HepG2 (cell line): ENCODE results near the gene SYNE1. TPM values are rescaled to one million over a fixed set of nuclear protein-coding genes. Genes with fewer than 3 reads are reported as not detected.

Source experiments
- ATAC-seq: fragments of 200-7000 bp; cut with Tn5 transposase; 3 replicates; pipeline ENCODE4 v1.9.1; 2020; ENCODE audit warnings: mild to moderate bottlenecking, moderate library complexity
- BruUV-seq: library from RNA; stranded (reverse); fragments of 400-500 nt; replicated peaks from 2 replicates; lab custom pipeline; 2021; lab: Mats Ljungman, UMichigan
- CTCF ChIA-PET: fragments of 300-600 bp; formaldehyde crosslinking; extraction: SDS; loops from one replicate; lab custom pipeline; 2021; ENCODE audit warnings: low total read pairs, inconsistent platforms, low intra/inter-chr PET ratio; lab: Yijun Ruan, JAX
- POLR2A ChIA-PET: fragments of 350-600 bp; sonication (Branson Sonifier 250); formaldehyde crosslinking; loops from one replicate; lab custom pipeline; 2020; ENCODE audit warnings: antibody characterized with exemption, inconsistent platforms; lab: Yijun Ruan, JAX
- DNase-seq: peaks from one replicate; pipeline ENCODE4 v3.0.0-alpha.2; 2015; ENCODE audit warnings: low spot score
- FAIRE-seq: peaks from 3 replicates; lab custom pipeline; 2011; peaks lifted over from hg19 to GRCh38; lab: Jason Lieb, UNC
- H2AFZ ChIP-seq: one replicate; pipeline ENCODE4 v1.6.1; 2011; ENCODE audit warnings: low read length, inconsistent platforms
- H3K27ac ChIP-seq: fragments of 300-600 bp; 3 replicates; pipeline ENCODE4 v1.8.0; 2011; ENCODE audit warnings: mixed run types, mild to moderate bottlenecking, mixed read lengths, low read length, inconsistent platforms; ENCODE audit not compliant: insufficient read depth; ENCODE audit errors: extremely low read length
- H3K27me3 ChIP-seq, 2 experiments: fragments of 200-600 bp in 1 of 2; 2 replicates in 1 of 2; 3 replicates in 1 of 2; pipeline versions ENCODE4 v1.6.0 to v1.8.0; 2011; ENCODE audit warnings: low read length in 2 of 2, mild to moderate bottlenecking in 2 of 2, moderate library complexity in 2 of 2, inconsistent platforms in 1 of 2; ENCODE audit not compliant: insufficient read depth in 2 of 2, control insufficient read depth in 1 of 2
- H3K36me3 ChIP-seq, 2 experiments: fragments of 200-600 bp in 1 of 2; replicated peaks in 1 of 2; 2 replicates in 1 of 2; 3 replicates in 1 of 2; pipeline versions ENCODE4 v1.5.1 to v1.8.0; 2011; ENCODE audit warnings: low read length in 2 of 2, inconsistent platforms in 1 of 2; ENCODE audit not compliant: insufficient read depth in 2 of 2, control insufficient read depth in 1 of 2
- H3K4me1 ChIP-seq: 2 replicates; pipeline ENCODE4 v1.5.1; 2012; ENCODE audit warnings: low read length, inconsistent platforms; ENCODE audit not compliant: insufficient read depth
- H3K4me2 ChIP-seq: 2 replicates; pipeline ENCODE4 v1.6.0; 2011; ENCODE audit warnings: low read depth, low read length, inconsistent platforms
- H3K4me3 ChIP-seq, 3 experiments: fragments of 200-600 bp in 1 of 3; sonication (generic), shearing (Covaris generic) in 1 of 3; replicated peaks in 1 of 3; 2 replicates each; pipeline ENCODE4 v1.5.1; 2011 to 2016; ENCODE audit warnings: low read length in 3 of 3, inconsistent platforms in 2 of 3, low read depth in 2 of 3, mild to moderate bottlenecking in 2 of 3, control low read depth in 1 of 3, mixed read lengths in 1 of 3; ENCODE audit not compliant: insufficient read depth in 1 of 3
- H3K79me2 ChIP-seq: one replicate; pipeline ENCODE4 v1.6.1; 2011; ENCODE audit warnings: low read length, inconsistent platforms; ENCODE audit not compliant: insufficient read depth
- H3K9ac ChIP-seq: 2 replicates; pipeline ENCODE4 v1.6.0; 2011; ENCODE audit warnings: mild to moderate bottlenecking, low read depth, low read length, inconsistent platforms; ENCODE audit not compliant: insufficient read depth
- H3K9me3 ChIP-seq: 2 replicates; pipeline ENCODE4 v1.5.1; 2012; ENCODE audit warnings: mild to moderate bottlenecking, low read length
- H4K20me1 ChIP-seq: 2 replicates; pipeline ENCODE4 v1.6.0; 2011; ENCODE audit warnings: inconsistent platforms, mild to moderate bottlenecking, low read length, moderate library complexity; ENCODE audit not compliant: insufficient read depth
- DPF2 ChIP-seq: sonication (generic); formaldehyde crosslinking; IDR thresholded peaks from 2 replicates; pipeline ENCODE4 v1.4.0; 2020; ENCODE audit warnings: mild to moderate bottlenecking, low read depth, missing genetic modification reagents, borderline replicate concordance
- MTF2 ChIP-seq: sonication (generic); formaldehyde crosslinking; IDR thresholded peaks from 2 replicates; pipeline ENCODE4 v1.5.0; 2020; ENCODE audit warnings: missing genetic modification reagents, borderline replicate concordance
- TEAD3 ChIP-seq: optimal IDR thresholded peaks from 2 replicates; pipeline ENCODE3; 2016; ENCODE audit warnings: borderline replicate concordance
- ZNF101 ChIP-seq: sonication (generic); formaldehyde crosslinking; IDR thresholded peaks from 2 replicates; pipeline ENCODE4 v1.4.0; 2020; ENCODE audit warnings: mild to moderate bottlenecking, low read depth, missing genetic modification reagents, borderline replicate concordance
- ZNF180 ChIP-seq: sonication (generic); formaldehyde crosslinking; IDR thresholded peaks from 2 replicates; pipeline ENCODE4 v1.4.0; 2020; ENCODE audit warnings: low read depth, missing genetic modification reagents, borderline replicate concordance
- ZNF230 ChIP-seq: sonication (generic); formaldehyde crosslinking; IDR thresholded peaks from 2 replicates; pipeline ENCODE4 v1.4.0; 2020; ENCODE audit warnings: mild to moderate bottlenecking, missing genetic modification reagents
- ZNF253 ChIP-seq: sonication (generic); formaldehyde crosslinking; IDR thresholded peaks from 2 replicates; pipeline ENCODE4 v1.8.0; 2022; ENCODE audit warnings: mild to moderate bottlenecking, missing genetic modification reagents, borderline replicate concordance
- WGBS: methylation state at CpG from one replicate; pipeline ENCODE4 v1.1.6; 2017; ENCODE audit warnings: low lambda C conversion rate; 5-methylcytosine and 5-hydroxymethylcytosine counted together
- in situ Hi-C: cut with HindIII; loops from 2 replicates; pipeline ENCODE4 v1.10.0; 2017; ENCODE audit warnings: low pct_unique_long_range_greater_than_20kb; ENCODE audit not compliant: extremely low pct_ligation_motif_present
- intact Hi-C: fragments of 100-400 bp; cut with micrococcal nuclease; formaldehyde crosslinking; loops from one replicate; pipeline ENCODE4 v1.10.0; 2022; ENCODE audit not compliant: unreplicated experiment
- polyA plus RNA-seq, 8 experiments: library from polyadenylated mRNA; depleted of rRNA in 3 of 8; stranded (reverse) in 7 of 8; unstranded in 1 of 8; fragments of >200 nt; fragmentation: Illumina TruSeq in 4 of 8; extraction: Trizol in 4 of 8; gene quantifications; 2 replicates each; pipeline versions ENCODE4 v1.2.1 to v1.2.3, GENCODE V29; 2011 to 2016; ENCODE audit warnings: low read depth in 4 of 8, missing spikeins in 1 of 8, mixed read lengths in 1 of 8; ENCODE audit not compliant: insufficient read depth in 1 of 8
- total RNA-seq, 5 experiments: library from RNA; depleted of rRNA; stranded (reverse); fragments of >200 nt; fragmentation: Illumina TruSeq; extraction: Trizol; gene quantifications; 2 replicates each; pipeline ENCODE4 v1.2.3, GENCODE V29; 2016; ENCODE audit warnings: low read depth in 1 of 5
- TF ChIP-seq, protein P1 (sequence below): IDR thresholded peaks from 2 replicates; pipeline ENCODE4 v1.6.1; 2016; ENCODE audit warnings: missing compliant biosample characterization, missing genetic modification reagents, borderline replicate concordance
- TF ChIP-seq, protein P2 (sequence below): sonication (generic); formaldehyde crosslinking; conservative IDR thresholded peaks from 2 replicates; pipeline ENCODE4 v1.4.0; 2020; ENCODE audit warnings: mild to moderate bottlenecking, missing genetic modification reagents, moderate library complexity
- TF ChIP-seq, protein P3 (sequence below): sonication (generic); formaldehyde crosslinking; IDR thresholded peaks from 2 replicates; pipeline ENCODE4 v1.4.0; 2020; ENCODE audit warnings: missing genetic modification reagents, low read depth, mild to moderate bottlenecking, borderline replicate concordance

The SYNE1 gene
- total and polyA plus RNA-seq, 2 of the 13 experiments (the other 11 are each of a cell fraction or from before 2014, with no cell fraction given): 5.5 to 15.9 TPM

DNA sequence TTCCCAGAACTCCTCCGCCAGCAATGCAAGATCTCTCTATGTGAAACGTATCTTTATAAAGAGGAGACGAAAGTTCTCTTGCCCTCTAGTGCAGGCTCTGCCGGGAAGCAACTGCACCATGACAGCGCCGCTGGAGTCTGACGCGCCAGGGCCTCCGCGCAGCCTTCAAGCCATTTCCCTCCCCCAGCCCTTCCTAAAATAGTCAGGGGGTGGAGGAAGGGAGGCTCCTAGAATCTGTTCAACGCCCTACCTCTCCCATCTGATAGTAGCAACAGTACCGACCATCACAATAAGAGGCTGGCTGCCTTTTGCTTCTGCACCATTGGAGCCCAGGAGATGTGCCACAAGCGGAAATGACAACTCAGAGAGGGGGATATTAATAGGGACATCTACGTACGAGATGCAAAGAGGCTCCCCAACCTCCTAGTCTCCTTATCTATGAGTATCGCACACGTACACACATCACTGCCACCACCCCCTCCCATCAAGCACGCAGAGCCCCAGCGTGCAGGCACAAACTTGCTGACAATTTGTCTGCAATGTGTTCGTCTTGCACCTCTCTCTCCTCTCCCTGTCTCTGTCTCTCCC is 1.0 kb downstream of the SYNE1 start:
- no peaks in the 10 kb centered on the region for H4K20me1 ChIP-seq
- no peak overlapping the region for H3K9ac ChIP-seq
- FAIRE-seq: no peak
- peaks cover 9 to 39% of the 10 kb centered on the region in 2 experiments for H3K27me3 ChIP-seq
- CTCF ChIA-PET: no interaction called here
- 0 out of 2 replicates have a peak, but pooled peaks have one; percentile 41 for TF ChIP-seq MTF2
- TF ChIP-seq, protein P1, sequence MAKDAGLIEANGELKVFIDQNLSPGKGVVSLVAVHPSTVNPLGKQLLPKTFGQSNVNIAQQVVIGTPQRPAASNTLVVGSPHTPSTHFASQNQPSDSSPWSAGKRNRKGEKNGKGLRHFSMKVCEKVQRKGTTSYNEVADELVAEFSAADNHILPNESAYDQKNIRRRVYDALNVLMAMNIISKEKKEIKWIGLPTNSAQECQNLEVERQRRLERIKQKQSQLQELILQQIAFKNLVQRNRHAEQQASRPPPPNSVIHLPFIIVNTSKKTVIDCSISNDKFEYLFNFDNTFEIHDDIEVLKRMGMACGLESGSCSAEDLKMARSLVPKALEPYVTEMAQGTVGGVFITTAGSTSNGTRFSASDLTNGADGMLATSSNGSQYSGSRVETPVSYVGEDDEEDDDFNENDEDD (CRISPR knock-in tag): no peak
- in situ Hi-C loops (no loop called here), intact Hi-C loops (no loop called here)
- peak; percentile 33; the same call in 2 of the 3 replicates for ATAC-seq
- POLR2A ChIA-PET: no interaction called here
- H3K4me2 ChIP-seq: peak overlapping the region; percentile 39
- whole genome bisulfite sequencing: 24% methylated on average over 16 of the region's 20 CpGs
- BruUV-seq: no TSS peak
- H3K36me3 ChIP-seq: no peaks in the 10 kb centered on the region
- H3K4me1 ChIP-seq: no peaks in the 10 kb centered on the region
- no peak for DNase-seq
- no peak overlapping the region for H3K27ac ChIP-seq
- peak overlapping the region in 1 of 3 experiments; percentile 31; a peak in 1 of 6 replicates for H3K4me3 ChIP-seq
- H2AFZ ChIP-seq: no peak overlapping the region
- no peaks in the 10 kb centered on the region for H3K9me3 ChIP-seq
- H3K79me2 ChIP-seq: no peaks in the 10 kb centered on the region

DNA sequence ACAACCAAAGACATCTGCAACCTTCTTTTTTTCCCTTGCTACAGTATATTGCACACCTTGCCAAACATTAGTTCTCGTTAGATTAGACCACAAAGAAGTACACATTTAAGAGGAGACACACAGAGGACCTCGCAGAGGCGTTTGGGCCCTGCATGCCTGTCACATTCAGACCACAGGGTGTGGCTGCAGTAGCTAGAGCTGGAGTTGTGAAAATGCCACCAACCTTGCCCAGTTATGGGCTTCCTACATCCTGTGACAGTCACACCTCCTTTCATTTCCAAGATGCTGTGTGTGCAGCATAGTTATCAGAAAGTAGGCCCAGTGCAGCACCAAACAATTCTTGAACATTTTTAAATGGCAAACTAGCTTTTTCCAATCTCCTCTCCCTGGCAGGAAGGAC is 2.4 kb downstream of the SYNE1 start:
- CTCF ChIA-PET: no interaction called here
- H3K9me3 ChIP-seq: no peaks in the 10 kb centered on the region
- ATAC-seq (no peak), DNase-seq (no peak), FAIRE-seq (no peak)
- no peak overlapping the region for H3K27ac ChIP-seq
- WGBS: 0% methylated on average over 3 of the region's 3 CpGs
- no peak overlapping the region for H3K9ac ChIP-seq
- no peaks in the 10 kb centered on the region for H3K79me2 ChIP-seq
- no peak overlapping the region for H3K4me3 ChIP-seq
- BruUV-seq: no TSS peak
- POLR2A ChIA-PET: no interaction called here
- H3K4me1 ChIP-seq: no peaks in the 10 kb centered on the region
- no peak overlapping the region for H3K4me2 ChIP-seq
- intact Hi-C loops (no loop called here), in situ Hi-C loops (no loop called here)
- no peaks in the 10 kb centered on the region for H4K20me1 ChIP-seq
- no peaks in the 10 kb centered on the region for H3K36me3 ChIP-seq
- peaks cover 9 to 35% of the 10 kb centered on the region in 2 experiments for H3K27me3 ChIP-seq
- no peak overlapping the region for H2AFZ ChIP-seq
- TF ChIP-seq DPF2 (CRISPR knock-in tag) (no peak), ZNF101 (no peak), ZNF180 (no peak), ZNF253 (CRISPR knock-in tag) (no peak), TEAD3 (CRISPR knock-in tag) (no peak), ZNF230 (CRISPR knock-in tag) (no peak)
- TF ChIP-seq, protein P2, sequence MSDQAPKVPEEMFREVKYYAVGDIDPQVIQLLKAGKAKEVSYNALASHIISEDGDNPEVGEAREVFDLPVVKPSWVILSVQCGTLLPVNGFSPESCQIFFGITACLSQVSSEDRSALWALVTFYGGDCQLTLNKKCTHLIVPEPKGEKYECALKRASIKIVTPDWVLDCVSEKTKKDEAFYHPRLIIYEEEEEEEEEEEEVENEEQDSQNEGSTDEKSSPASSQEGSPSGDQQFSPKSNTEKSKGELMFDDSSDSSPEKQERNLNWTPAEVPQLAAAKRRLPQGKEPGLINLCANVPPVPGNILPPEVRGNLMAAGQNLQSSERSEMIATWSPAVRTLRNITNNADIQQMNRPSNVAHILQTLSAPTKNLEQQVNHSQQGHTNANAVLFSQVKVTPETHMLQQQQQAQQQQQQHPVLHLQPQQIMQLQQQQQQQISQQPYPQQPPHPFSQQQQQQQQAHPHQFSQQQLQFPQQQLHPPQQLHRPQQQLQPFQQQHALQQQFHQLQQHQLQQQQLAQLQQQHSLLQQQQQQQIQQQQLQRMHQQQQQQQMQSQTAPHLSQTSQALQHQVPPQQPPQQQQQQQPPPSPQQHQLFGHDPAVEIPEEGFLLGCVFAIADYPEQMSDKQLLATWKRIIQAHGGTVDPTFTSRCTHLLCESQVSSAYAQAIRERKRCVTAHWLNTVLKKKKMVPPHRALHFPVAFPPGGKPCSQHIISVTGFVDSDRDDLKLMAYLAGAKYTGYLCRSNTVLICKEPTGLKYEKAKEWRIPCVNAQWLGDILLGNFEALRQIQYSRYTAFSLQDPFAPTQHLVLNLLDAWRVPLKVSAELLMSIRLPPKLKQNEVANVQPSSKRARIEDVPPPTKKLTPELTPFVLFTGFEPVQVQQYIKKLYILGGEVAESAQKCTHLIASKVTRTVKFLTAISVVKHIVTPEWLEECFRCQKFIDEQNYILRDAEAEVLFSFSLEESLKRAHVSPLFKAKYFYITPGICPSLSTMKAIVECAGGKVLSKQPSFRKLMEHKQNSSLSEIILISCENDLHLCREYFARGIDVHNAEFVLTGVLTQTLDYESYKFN: no peak
- TF ChIP-seq, protein P3, sequence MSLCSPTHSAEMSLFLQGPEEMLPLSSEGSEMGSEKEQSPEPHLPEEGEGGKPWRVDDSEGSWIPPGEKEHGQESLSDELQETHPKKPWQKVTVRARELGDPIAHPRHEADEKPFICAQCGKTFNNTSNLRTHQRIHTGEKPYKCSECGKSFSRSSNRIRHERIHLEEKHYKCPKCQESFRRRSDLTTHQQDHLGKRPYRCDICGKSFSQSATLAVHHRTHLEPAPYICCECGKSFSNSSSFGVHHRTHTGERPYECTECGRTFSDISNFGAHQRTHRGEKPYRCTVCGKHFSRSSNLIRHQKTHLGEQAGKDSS: no peak
